RWPE2 (cell line): ENCODE results near the gene RAP2B.
A peak's percentile ranks its signal among the peaks of the same experiment; 100 is the strongest.
"Not testable (repeated sequence)": the region's sequence is repeated elsewhere in the genome, so short reads cannot be mapped to it uniquely, and the experiment has no call there.

Experiments
- ATAC-seq: fragments of 200-7000 bp; cut with Tn5 transposase; 3 replicates; pipeline ENCODE4 v1.9.1; 2021; ENCODE audit warnings: low read depth
- DNase-seq: peaks from one replicate; pipeline ENCODE4 v3.0.0-alpha.2; 2020; ENCODE audit warnings: low spot score
- H3K27ac ChIP-seq: fragments of 450-650 bp; 2 replicates; pipeline ENCODE4 v1.5.1; 2017; ENCODE audit warnings: mild to moderate bottlenecking; ENCODE audit not compliant: poor library complexity, severe bottlenecking
- H3K27me3 ChIP-seq: fragments of 250-450 bp; sonication (Bioruptor Pico); 2 replicates; pipeline ENCODE4 v1.5.1; 2021; ENCODE audit warnings: mild to moderate bottlenecking, moderate library complexity; ENCODE audit not compliant: insufficient read depth, poor library complexity, severe bottlenecking
- H3K36me3 ChIP-seq: fragments of 250-450 bp; sonication (Bioruptor Pico); 2 replicates; pipeline ENCODE4 v1.5.1; 2020; ENCODE audit warnings: low read depth, mild to moderate bottlenecking, moderate library complexity
- H3K4me1 ChIP-seq: fragments of 250-450 bp; sonication (Bioruptor Pico); 2 replicates; pipeline ENCODE4 v1.5.1; 2021; ENCODE audit warnings: mild to moderate bottlenecking, moderate library complexity; ENCODE audit not compliant: insufficient read depth, poor library complexity, severe bottlenecking
- H3K4me3 ChIP-seq: fragments of 250-450 bp; sonication (Bioruptor Pico); 2 replicates; pipeline ENCODE4 v1.5.1; 2021; ENCODE audit warnings: mild to moderate bottlenecking, moderate library complexity; ENCODE audit not compliant: severe bottlenecking
- H3K9me3 ChIP-seq: fragments of 250-450 bp; sonication (Bioruptor Pico); 2 replicates; pipeline ENCODE4 v1.5.1; 2021; ENCODE audit warnings: mild to moderate bottlenecking, moderate library complexity; ENCODE audit not compliant: severe bottlenecking
- TF ChIP-seq, protein P1 (sequence below): fragments of 450-650 bp; IDR thresholded peaks from one replicate; pipeline ENCODE4 v1.5.1; 2017; ENCODE audit warnings: mild to moderate bottlenecking, moderate library complexity; ENCODE audit not compliant: poor library complexity, severe bottlenecking

RAP2B gene

DNA sequence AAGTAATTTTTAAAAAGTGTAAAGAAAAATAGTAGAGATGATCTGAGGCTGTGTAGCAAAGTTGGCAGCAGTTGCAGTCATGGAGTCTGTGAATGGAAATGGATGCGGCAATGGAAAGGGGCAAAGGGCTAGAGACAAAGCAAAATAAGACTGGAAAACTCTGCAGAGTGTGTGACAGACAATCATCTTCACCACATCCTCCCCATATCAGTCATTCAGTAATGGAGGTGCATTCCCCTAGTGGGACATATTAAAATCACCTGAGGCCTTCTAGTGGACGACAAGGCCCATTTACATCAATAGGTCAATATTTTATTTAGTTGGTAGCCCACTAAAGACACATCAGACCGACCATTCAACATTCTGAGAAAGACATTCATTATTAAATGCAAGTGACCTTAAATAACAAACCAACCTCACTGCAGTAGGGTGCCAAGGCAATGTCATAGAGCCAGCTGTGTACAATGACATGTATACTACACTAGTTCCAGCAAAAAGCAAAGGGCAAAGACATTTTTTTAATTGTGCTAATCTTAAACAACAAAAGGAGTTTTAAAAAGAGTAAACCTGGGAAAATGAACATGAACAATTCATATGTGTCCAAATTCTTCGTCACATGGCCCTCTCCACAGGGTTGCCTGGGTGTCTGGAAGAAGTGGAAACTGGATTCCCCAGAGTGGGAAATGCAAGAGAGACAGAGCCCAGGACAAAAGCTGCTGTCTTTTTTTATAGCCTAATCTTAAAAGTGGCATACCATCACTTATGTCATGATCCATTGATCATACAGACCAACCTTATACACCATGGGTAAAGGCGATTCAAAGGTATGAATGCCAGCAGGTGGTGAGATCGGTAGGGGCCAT is 15.6 kb upstream of the RAP2B start:
- Histone ChIP-seq H3K27me3 (no peaks in the 10 kb centered on the region), H3K4me3 (no peak overlapping the region), H3K4me1 (peaks cover 39% of the 10 kb centered on the region), H3K9me3 (peaks cover 2% of the 10 kb centered on the region), H3K27ac (peak overlapping the region; percentile 98), H3K36me3 (no peaks in the 10 kb centered on the region)
- no peak for DNase-seq
- no peak for ATAC-seq
- TF ChIP-seq, protein P1, sequence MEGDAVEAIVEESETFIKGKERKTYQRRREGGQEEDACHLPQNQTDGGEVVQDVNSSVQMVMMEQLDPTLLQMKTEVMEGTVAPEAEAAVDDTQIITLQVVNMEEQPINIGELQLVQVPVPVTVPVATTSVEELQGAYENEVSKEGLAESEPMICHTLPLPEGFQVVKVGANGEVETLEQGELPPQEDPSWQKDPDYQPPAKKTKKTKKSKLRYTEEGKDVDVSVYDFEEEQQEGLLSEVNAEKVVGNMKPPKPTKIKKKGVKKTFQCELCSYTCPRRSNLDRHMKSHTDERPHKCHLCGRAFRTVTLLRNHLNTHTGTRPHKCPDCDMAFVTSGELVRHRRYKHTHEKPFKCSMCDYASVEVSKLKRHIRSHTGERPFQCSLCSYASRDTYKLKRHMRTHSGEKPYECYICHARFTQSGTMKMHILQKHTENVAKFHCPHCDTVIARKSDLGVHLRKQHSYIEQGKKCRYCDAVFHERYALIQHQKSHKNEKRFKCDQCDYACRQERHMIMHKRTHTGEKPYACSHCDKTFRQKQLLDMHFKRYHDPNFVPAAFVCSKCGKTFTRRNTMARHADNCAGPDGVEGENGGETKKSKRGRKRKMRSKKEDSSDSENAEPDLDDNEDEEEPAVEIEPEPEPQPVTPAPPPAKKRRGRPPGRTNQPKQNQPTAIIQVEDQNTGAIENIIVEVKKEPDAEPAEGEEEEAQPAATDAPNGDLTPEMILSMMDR, result no peak

GRCh38 chr3:153150991-153151390 is 11.0 kb upstream of the RAP2B start:
- H3K4me1 ChIP-seq, result no peaks in the 10 kb centered on the region
- TF ChIP-seq, protein P1, result no peak
- no peaks in the 10 kb centered on the region for H3K36me3 ChIP-seq
- no peak for DNase-seq
- no peak overlapping the region for H3K27ac ChIP-seq
- no peak overlapping the region for H3K4me3 ChIP-seq
- no peaks in the 10 kb centered on the region for H3K9me3 ChIP-seq
- H3K27me3 ChIP-seq, result no peaks in the 10 kb centered on the region
- no peak for ATAC-seq

DNA sequence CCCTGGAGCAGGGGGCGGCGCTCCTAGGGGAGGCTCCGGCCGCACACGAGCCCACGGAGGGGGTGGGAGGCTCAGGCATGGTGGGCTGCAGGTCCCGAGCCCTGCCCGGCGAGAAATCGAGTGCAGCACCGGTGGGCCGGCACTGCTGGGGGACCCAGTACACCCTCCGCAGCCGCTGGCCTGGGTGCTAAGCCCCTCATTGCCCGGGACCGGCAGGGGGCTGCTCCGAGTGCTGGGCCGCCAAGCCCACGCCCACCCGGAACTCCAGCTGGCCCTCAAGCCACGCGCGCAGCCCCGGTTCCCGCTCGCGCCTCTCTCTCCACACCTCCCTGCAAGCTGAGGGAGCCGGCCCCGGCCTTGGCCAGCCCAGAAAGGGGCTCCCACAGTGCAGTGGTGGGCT is 6.2 kb upstream of the RAP2B start:
- not testable (repeated sequence) for ATAC-seq, H3K36me3 ChIP-seq, DNase-seq, H3K4me3 ChIP-seq, H3K27me3 ChIP-seq, H3K27ac ChIP-seq, H3K9me3 ChIP-seq
- peaks cover 15% of the 10 kb centered on the region for H3K4me1 ChIP-seq

- TF ChIP-seq, protein P1, result no peak
- Histone ChIP-seq H3K36me3 (no peaks in the 10 kb centered on the region), H3K27ac (peak overlapping the region; percentile 95), H3K9me3 (no peaks in the 10 kb centered on the region), H3K4me1 (peaks cover 15% of the 10 kb centered on the region), H3K27me3 (no peaks in the 10 kb centered on the region), H3K4me3 (no peak overlapping the region)
- DNase-seq, result no peak
- no peak for ATAC-seq
Measured at GRCh38 chr3:153158189-153158588, 3.8 kb upstream of the RAP2B start.

GRCh38 chr3:153158961-153159735 is 2.9 kb upstream of the RAP2B start:
- Histone ChIP-seq H3K4me1 (peaks cover 15% of the 10 kb centered on the region), H3K36me3 (peaks cover 2% of the 10 kb centered on the region; the same call in 1 of the 2 replicates), H3K9me3 (no peaks in the 10 kb centered on the region), H3K4me3 (no peak overlapping the region), H3K27me3 (no peaks in the 10 kb centered on the region), H3K27ac (peak overlapping the region; percentile 95)
- DNase-seq (no peak), ATAC-seq (peak; percentile 2; the same call in 2 of the 3 replicates)
- TF ChIP-seq, protein P1, result no peak
